Stomach (tissue), 9 donors: Measurements from ENCODE around the gene TRAPPC10. TPM values are rescaled to one million over a fixed set of nuclear protein-coding genes. Genes with fewer than 3 reads are reported as not detected.

Experiments used
- DNase-seq, 2 donors: peaks; one replicate each; pipeline versions ENCODE4 v3.0.0 to v3.0.0-alpha.2; 2013 to 2019
- H3K27ac ChIP-seq, 5 donors: fragments of 200-600 bp in 4 of 5; sonication (generic) in 4 of 5; one replicate each; pipeline ENCODE4 v1.5.1; 2013 to 2019; ENCODE audit warnings: mild to moderate bottlenecking in 1 of 5, moderate library complexity in 1 of 5
- H3K27me3 ChIP-seq, 3 donors: fragments of 200-600 bp; sonication (generic); one replicate each; pipeline ENCODE4 v1.5.1; 2017 to 2019; ENCODE audit warnings: mixed run types in 1 of 3
- H3K36me3 ChIP-seq, 4 donors: fragments of 200-600 bp; sonication (generic); 1 replicate in 3 of 4; 2 replicates in 1 of 4; pipeline ENCODE4 v1.5.1; 2016 to 2019
- H3K4me1 ChIP-seq, 4 donors: fragments of 200-600 bp; sonication (generic); one replicate each; pipeline ENCODE4 v1.5.1; 2016 to 2019
- H3K4me3 ChIP-seq, 4 donors: fragments of 200-600 bp; sonication (generic) in 3 of 4; one replicate each; pipeline ENCODE4 v1.5.1; 2016 to 2019; ENCODE audit warnings: mild to moderate bottlenecking in 1 of 4
- H3K9me3 ChIP-seq, 4 donors: fragments of 200-600 bp; sonication (generic); one replicate each; pipeline ENCODE4 v1.5.1; 2016 to 2019
- EP300 ChIP-seq: sonication (generic); formaldehyde crosslinking; IDR thresholded peaks from one replicate; pipeline ENCODE4 v1.6.1; 2017; ENCODE audit warnings: antibody characterized with exemption
- POLR2A ChIP-seq, 4 donors: fragments of 450-650 bp; IDR thresholded peaks; one replicate each; pipeline ENCODE4 v1.6.1; 2016; ENCODE audit warnings: antibody characterized with exemption in 4 of 4, control low read depth in 2 of 4, mild to moderate bottlenecking in 1 of 4, moderate library complexity in 1 of 4
- POLR2AphosphoS5 ChIP-seq, 3 donors: sonication (generic); formaldehyde crosslinking; IDR thresholded peaks; one replicate each; pipeline ENCODE4 v1.6.1; 2016; ENCODE audit warnings: antibody characterized with exemption in 3 of 3
- WGBS, 5 donors: extraction: QIAGEN DNeasy Blood & Tissue Kit in 3 of 5; methylation state at CpG; one replicate each; pipeline versions ENCODE4 v1.1.5 to v1.1.7; 2013 to 2018; 5-methylcytosine and 5-hydroxymethylcytosine counted together
- intact Hi-C: fragments of 100-400 bp; cut with DNase I; formaldehyde crosslinking; loops from one replicate; pipeline ENCODE4 v1.15.1; 2023; ENCODE audit warnings: low total_unique reads
- polyA plus RNA-seq, 3 donors: library from polyadenylated mRNA; stranded (reverse); fragments of 200-250 nt; gene quantifications; one replicate each; pipeline ENCODE4 v1.2.3, GENCODE V29; 2013
- total RNA-seq, 5 donors: library from RNA; depleted of rRNA; stranded (reverse); fragments of >200 nt; gene quantifications; one replicate each; pipeline versions ENCODE4 v1.1.0 to v1.2.3, GENCODE V29; 2014 to 2016
- TF ChIP-seq, protein P1 (sequence below), 7 experiments: fragments of 450-650 bp in 4 of 7; fragments of 200-600 bp in 3 of 7; sonication (generic) in 3 of 7; IDR thresholded peaks; one replicate each; pipeline ENCODE4 v1.5.1; 2016 to 2019; ENCODE audit warnings: antibody characterized with exemption in 7 of 7, control low read depth in 2 of 7, mild to moderate bottlenecking in 1 of 7
- donor health status: healthy with polysubstance abuse.
- donor health status: Bipolar disorder and iron deficiency.
- donor health status: healthy.

TRAPPC10 gene
- total and polyA plus RNA-seq, 8 donors: 3.7 to 88.1 (median 23.7) TPM

DNA sequence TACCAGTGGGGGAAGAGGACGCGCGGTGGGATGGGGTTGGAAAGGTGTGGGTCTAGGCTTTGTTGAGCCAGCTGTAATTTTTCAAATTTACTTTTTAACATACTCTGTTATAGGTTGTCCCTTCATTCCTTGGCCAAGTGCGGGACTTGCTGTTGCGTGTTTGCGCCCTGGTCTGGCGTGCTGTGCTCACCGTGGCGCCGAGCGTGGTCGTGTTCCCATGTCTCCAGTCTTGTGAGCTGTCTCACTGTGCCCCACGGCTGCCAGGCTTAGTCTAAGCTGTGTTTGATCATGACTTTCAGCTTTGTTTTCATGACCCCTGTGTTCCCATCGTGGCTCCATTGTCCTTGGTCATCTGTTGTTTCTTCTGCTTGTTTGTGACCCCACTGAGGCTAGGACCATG, 26.0 kb downstream of the TRAPPC10 start:
- TF ChIP-seq POLR2A (IDR thresholded peaks at IDR 0.05) (no peak), POLR2AphosphoS5 (IDR thresholded peaks at IDR 0.05) (no peak), EP300 (no peak)
- TF ChIP-seq, protein P1, sequence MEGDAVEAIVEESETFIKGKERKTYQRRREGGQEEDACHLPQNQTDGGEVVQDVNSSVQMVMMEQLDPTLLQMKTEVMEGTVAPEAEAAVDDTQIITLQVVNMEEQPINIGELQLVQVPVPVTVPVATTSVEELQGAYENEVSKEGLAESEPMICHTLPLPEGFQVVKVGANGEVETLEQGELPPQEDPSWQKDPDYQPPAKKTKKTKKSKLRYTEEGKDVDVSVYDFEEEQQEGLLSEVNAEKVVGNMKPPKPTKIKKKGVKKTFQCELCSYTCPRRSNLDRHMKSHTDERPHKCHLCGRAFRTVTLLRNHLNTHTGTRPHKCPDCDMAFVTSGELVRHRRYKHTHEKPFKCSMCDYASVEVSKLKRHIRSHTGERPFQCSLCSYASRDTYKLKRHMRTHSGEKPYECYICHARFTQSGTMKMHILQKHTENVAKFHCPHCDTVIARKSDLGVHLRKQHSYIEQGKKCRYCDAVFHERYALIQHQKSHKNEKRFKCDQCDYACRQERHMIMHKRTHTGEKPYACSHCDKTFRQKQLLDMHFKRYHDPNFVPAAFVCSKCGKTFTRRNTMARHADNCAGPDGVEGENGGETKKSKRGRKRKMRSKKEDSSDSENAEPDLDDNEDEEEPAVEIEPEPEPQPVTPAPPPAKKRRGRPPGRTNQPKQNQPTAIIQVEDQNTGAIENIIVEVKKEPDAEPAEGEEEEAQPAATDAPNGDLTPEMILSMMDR (IDR thresholded peaks at IDR 0.05): no peak
- intact Hi-C loops: no loop called here
- Histone ChIP-seq H3K4me3 (no peak overlapping the region), H3K27me3 (no peaks in the 10 kb centered on the region), H3K36me3 (peaks cover 47 to 79% (median 74%) of the 10 kb centered on the region in 4 donors), H3K4me1 (no peaks in the 10 kb centered on the region), H3K27ac (no peak overlapping the region), H3K9me3 (no peaks in the 10 kb centered on the region)
- 92 to 98% (median 95%) methylated on average over 14 of the region's 14 CpGs for WGBS, 5 donors
- DNase-seq: no peak

DNA sequence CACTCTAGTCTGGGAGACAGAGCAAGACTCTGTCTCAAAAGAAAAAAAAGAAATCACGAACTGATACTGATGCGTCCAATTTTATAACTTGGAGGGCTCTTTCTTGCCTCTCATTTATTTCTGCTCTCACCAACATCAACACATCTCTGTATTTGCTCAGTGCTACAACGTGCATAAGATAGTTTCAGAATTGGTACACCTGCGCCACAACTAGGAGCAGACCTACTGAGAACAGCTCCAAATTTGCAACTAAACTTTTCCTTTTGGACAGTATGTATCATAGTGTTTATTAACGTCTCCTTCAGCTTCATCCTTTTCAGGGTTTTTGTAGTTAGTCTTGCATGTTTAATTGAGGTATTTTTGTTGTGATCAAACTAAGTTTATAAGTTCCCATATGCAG, 27.7 kb downstream of the TRAPPC10 start:
- peaks cover 37 to 71% (median 64%) of the 10 kb centered on the region in 4 donors for H3K36me3 ChIP-seq
- DNase-seq: no peak
- H3K9me3 ChIP-seq: no peaks in the 10 kb centered on the region
- 76 to 86% (median 82%) methylated on average over 5 of the region's 5 CpGs for WGBS, 5 donors
- intact Hi-C loops: no loop called here
- TF ChIP-seq EP300: no peak
- TF ChIP-seq POLR2A (IDR thresholded peaks at IDR 0.05): no peak
- TF ChIP-seq POLR2AphosphoS5 (IDR thresholded peaks at IDR 0.05): no peak
- no peak overlapping the region for H3K4me3 ChIP-seq
- no peaks in the 10 kb centered on the region for H3K4me1 ChIP-seq
- H3K27ac ChIP-seq: no peak overlapping the region
- H3K27me3 ChIP-seq: no peaks in the 10 kb centered on the region

DNA sequence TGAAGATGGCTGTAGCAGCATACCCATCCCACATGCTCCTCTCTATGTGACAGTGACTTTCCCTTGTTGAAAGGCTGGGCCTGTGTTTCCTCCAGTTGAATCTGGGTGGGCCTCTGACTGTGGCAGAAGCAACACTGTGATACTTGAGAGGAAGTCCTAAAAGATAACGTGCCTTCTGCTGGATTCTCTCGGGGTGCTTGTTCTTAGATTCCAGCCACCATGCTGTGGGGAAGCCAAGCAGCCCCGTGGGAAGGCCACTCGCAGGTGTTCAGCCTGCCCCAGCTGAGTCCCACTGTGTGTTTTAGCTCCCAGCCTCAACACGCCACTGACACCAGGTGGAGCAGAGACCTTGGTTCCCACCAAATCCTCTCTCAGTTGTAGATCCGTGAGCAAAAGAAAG, 31.5 kb downstream of the TRAPPC10 start:
- H3K4me3 ChIP-seq: no peak overlapping the region
- TF ChIP-seq EP300 (no peak), POLR2A (IDR thresholded peaks at IDR 0.05) (no peak), POLR2AphosphoS5 (IDR thresholded peaks at IDR 0.05) (no peak)
- TF ChIP-seq, protein P1 (IDR thresholded peaks at IDR 0.05): no peak
- WGBS, 5 donors: 88 to 98% (median 94%) methylated on average over 6 of the region's 6 CpGs

DNA sequence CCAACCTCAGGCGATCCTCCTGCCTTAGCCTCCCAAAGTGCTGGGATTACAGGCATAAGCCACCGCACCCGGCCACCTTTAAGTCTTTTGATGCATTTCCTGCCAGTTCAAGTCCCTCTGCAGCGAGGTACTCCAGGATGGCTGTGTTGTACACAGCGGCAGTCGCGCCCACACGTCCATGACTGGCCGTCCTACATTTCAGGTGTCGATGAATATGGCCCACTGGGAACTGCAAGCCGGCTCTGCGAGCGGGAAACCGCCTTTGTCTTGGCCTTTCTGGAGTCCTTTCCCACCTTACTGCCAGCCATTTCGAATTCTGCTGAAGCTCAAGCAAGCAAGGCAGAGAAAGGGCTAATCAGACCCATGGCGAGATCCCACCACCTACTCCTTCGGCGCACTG, 34.6 kb downstream of the TRAPPC10 start:
- TF ChIP-seq POLR2A (IDR thresholded peaks at IDR 0.05) (no peak), POLR2AphosphoS5 (IDR thresholded peaks at IDR 0.05) (no peak), EP300 (no peak)
- TF ChIP-seq, protein P1 (IDR thresholded peaks at IDR 0.05): no peak
- no peak overlapping the region for H3K27ac ChIP-seq
- H3K9me3 ChIP-seq: no peaks in the 10 kb centered on the region
- no peak for DNase-seq
- no peaks in the 10 kb centered on the region for H3K27me3 ChIP-seq
- peaks cover 6 to 43% (median 23%) of the 10 kb centered on the region in 4 donors for H3K36me3 ChIP-seq
- H3K4me1 ChIP-seq: peaks cover 15 to 29% (median 24%) of the 10 kb centered on the region in 4 donors
- no peak overlapping the region for H3K4me3 ChIP-seq
- intact Hi-C loops: no loop called here
- WGBS, 5 donors: 95 to 97% (median 97%) methylated on average over 16 to 18 of the region's 18 CpGs

More for the DNA sequence above, 31.5 kb downstream of the TRAPPC10 start:
- H3K9me3 ChIP-seq: no peaks in the 10 kb centered on the region
- intact Hi-C loops: no loop called here
- no peaks in the 10 kb centered on the region for H3K27me3 ChIP-seq
- no peak for DNase-seq
- no peaks in the 10 kb centered on the region for H3K4me1 ChIP-seq
- no peak overlapping the region for H3K27ac ChIP-seq
- peaks cover 12 to 60% (median 42%) of the 10 kb centered on the region in 4 donors for H3K36me3 ChIP-seq

DNA sequence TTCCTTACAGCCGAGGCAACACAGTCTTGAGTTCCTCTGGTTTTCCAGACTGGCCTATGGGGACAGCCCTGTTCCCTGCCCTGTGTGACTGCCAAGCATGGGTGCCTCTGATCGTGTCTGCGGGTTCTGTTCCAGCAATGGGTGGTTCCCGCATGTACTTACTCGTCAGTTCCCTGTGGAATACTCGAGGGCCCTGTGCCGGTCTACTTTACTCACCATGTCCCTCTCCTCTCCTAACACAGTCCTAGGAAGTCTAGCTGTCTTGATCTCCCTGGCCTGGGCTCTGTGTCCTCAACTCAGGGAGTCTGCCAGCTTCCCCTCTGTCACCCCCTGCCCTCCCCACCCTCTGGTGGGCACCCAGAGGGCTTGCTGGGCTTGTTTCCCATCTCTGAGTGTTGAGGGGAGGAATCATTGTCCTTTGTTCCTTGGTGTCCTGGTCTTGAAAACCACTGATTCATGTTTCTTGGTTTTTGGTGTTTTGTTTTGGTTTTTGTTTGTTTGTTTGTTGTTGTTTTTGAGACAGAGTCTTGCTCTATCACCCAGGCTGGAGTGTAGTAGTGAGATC, 36.0 kb downstream of the TRAPPC10 start:
- peaks cover 19 to 40% (median 33%) of the 10 kb centered on the region in 4 donors for H3K4me1 ChIP-seq
- WGBS, 5 donors: 90 to 98% (median 90%) methylated on average over 7 of the region's 7 CpGs
- H3K27ac ChIP-seq: no peak overlapping the region
- no peak for DNase-seq
- no peak overlapping the region for H3K4me3 ChIP-seq
- H3K36me3 ChIP-seq: peaks cover 6 to 52% (median 28%) of the 10 kb centered on the region in 4 donors
- TF ChIP-seq EP300: no peak
- TF ChIP-seq POLR2AphosphoS5 (IDR thresholded peaks at IDR 0.05): no peak
- no peak for TF ChIP-seq POLR2A (IDR thresholded peaks at IDR 0.05)
- TF ChIP-seq, protein P1 (IDR thresholded peaks at IDR 0.05): no peak
- no peaks in the 10 kb centered on the region for H3K9me3 ChIP-seq
- intact Hi-C loops: no loop called here
- H3K27me3 ChIP-seq: no peaks in the 10 kb centered on the region
